SK-N-MC (cell line): ENCODE results near the gene ZNF8.

Experiments
- EZH2 ChIP-seq: fragments of 200-600 bp; sonication (generic); IDR thresholded peaks from one replicate; pipeline ENCODE4 v1.6.1; 2017; ENCODE audit warnings: antibody characterized with exemption
- FOXP2 ChIP-seq: optimal IDR thresholded peaks from 2 replicates; pipeline ENCODE3; 2011; ENCODE audit warnings: mild to moderate bottlenecking, moderate library complexity; ENCODE audit not compliant: insufficient read depth; ENCODE audit errors: extremely low read length, control extremely low read depth
- POLR2AphosphoS5 ChIP-seq: IDR thresholded peaks from 2 replicates; pipeline ENCODE4 v1.6.1; 2012; ENCODE audit warnings: mild to moderate bottlenecking, low read depth, low read length, borderline replicate concordance

DNA sequence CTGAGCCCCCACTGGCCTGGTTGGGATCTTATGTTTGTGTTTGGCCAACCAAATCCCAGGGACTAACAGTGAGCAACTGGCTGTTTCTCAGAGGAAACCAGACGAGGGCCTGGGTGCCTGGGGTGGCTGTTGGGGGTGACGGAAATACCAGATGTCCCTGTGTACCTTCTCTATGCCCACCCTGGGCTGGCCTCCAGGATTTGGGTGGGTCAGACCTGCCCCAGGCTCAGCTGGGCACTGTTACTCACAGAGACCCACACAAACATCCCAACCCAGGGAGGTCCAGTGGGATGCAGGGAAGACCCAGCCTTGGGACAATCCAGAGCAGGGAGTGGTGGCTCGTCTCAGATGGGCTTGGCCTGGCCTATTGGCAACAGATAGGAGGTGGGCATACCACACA is 56.9 kb downstream of the ZNF8 start:
- TF ChIP-seq POLR2AphosphoS5 (no peak), EZH2 (no peak), FOXP2 (no peak)
